HepG2 (cell line): ENCODE data around the gene UNG.

Experiments used
- CTCF ChIP-seq: sonication (generic); formaldehyde crosslinking; IDR thresholded peaks from 2 replicates; pipeline ENCODE4 v1.5.0; 2020; ENCODE audit warnings: mild to moderate bottlenecking, missing genetic modification reagents, moderate library complexity
- EP300 ChIP-seq, 3 experiments: sonication (generic) in 1 of 3; formaldehyde crosslinking in 1 of 3; IDR thresholded peaks; 2 replicates each; pipeline versions ENCODE4 v1.5.1 to v1.6.1; 2011 to 2020; ENCODE audit warnings: low read depth in 2 of 3, low read length in 2 of 3, borderline replicate concordance in 1 of 3, improper control_type of control experiment in 1 of 3, mild to moderate bottlenecking in 1 of 3, missing genetic modification reagents in 1 of 3, moderate library complexity in 1 of 3
- JUNB ChIP-seq: sonication (generic); formaldehyde crosslinking; IDR thresholded peaks from 2 replicates; pipeline ENCODE4 v1.8.0; 2022; ENCODE audit warnings: missing genetic modification reagents, mild to moderate bottlenecking, borderline replicate concordance
- TAF1 ChIP-seq: sonication (generic); formaldehyde crosslinking; IDR thresholded peaks from 2 replicates; pipeline ENCODE4 v1.4.0; 2020; ENCODE audit warnings: missing genetic modification reagents
- ZBTB7A ChIP-seq: sonication (generic); formaldehyde crosslinking; IDR thresholded peaks from 2 replicates; pipeline ENCODE4 v1.8.0; 2022; ENCODE audit warnings: mild to moderate bottlenecking, missing genetic modification reagents
- ZEB1 ChIP-seq: IDR thresholded peaks from 2 replicates; pipeline ENCODE4 v1.6.1; 2012; ENCODE audit warnings: mild to moderate bottlenecking, low read depth, inconsistent platforms; ENCODE audit not compliant: insufficient replicate concordance
- TF ChIP-seq, protein P1 (sequence below): sonication (generic); formaldehyde crosslinking; IDR thresholded peaks from 2 replicates; pipeline ENCODE4 v1.4.0; 2020; ENCODE audit warnings: missing genetic modification reagents

DNA sequence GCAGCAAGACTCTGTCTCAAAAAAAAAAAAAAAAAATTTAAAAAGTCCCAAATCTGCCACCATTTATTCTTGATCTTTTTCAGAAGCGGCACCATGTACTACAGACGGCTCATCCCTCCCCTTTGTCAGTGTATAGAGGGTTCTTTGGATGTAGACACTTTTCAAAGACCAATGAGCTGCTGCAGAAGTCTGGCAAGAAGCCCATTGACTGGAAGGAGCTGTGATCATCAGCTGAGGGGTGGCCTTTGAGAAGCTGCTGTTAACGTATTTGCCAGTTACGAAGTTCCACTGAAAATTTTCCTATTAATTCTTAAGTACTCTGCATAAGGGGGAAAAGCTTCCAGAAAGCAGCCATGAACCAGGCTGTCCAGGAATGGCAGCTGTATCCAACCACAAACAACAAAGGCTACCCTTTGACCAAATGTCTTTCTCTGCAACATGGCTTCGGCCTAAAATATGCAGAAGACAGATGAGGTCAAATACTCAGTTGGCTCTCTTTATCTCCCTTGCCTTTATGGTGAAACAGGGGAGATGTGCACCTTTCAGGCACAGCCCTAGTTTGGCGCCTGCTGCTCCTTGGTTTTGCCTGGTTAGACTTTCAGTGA lies 12.5 kb downstream of the UNG start:
- TF ChIP-seq CTCF: no peak
- no peak for TF ChIP-seq ZEB1
- no peak for TF ChIP-seq JUNB (CRISPR knock-in tag)
- TF ChIP-seq ZBTB7A (CRISPR knock-in tag): no peak
- TF ChIP-seq EP300 (IDR thresholded peaks at IDR 0.05; ENCODE audit: low read depth in 2 of 2, low read length in 2 of 2): no peak
- TF ChIP-seq EP300 (CRISPR knock-in tag; IDR thresholded peaks at IDR 0.05; ENCODE audit: borderline replicate concordance): no peak
- TF ChIP-seq TAF1 (CRISPR knock-in tag): no peak
- TF ChIP-seq, protein P1, sequence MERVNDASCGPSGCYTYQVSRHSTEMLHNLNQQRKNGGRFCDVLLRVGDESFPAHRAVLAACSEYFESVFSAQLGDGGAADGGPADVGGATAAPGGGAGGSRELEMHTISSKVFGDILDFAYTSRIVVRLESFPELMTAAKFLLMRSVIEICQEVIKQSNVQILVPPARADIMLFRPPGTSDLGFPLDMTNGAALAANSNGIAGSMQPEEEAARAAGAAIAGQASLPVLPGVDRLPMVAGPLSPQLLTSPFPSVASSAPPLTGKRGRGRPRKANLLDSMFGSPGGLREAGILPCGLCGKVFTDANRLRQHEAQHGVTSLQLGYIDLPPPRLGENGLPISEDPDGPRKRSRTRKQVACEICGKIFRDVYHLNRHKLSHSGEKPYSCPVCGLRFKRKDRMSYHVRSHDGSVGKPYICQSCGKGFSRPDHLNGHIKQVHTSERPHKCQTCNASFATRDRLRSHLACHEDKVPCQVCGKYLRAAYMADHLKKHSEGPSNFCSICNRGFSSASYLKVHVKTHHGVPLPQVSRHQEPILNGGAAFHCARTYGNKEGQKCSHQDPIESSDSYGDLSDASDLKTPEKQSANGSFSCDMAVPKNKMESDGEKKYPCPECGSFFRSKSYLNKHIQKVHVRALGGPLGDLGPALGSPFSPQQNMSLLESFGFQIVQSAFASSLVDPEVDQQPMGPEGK (CRISPR knock-in tag): no peak
